22Rv1 (cell line): ENCODE measurements around the gene ABCB11.

Experiments used
- H3K27ac ChIP-seq: fragments of 450-650 bp; 2 replicates; pipeline ENCODE4 v1.5.1; 2017
- CTCF ChIP-seq: fragments of 450-650 bp; IDR thresholded peaks from 2 replicates; pipeline ENCODE4 v1.5.1; 2017; ENCODE audit warnings: mild to moderate bottlenecking
- ZFX ChIP-seq: fragments of 450-650 bp; IDR thresholded peaks from 2 replicates; pipeline ENCODE4 v1.6.1; 2017; ENCODE audit warnings: antibody characterized with exemption, borderline replicate concordance

Gene ABCB11

GRCh38 chr2:168951871-168952270 lies 79.3 kb downstream of the ABCB11 start:
- TF ChIP-seq ZFX = no peak
- TF ChIP-seq CTCF = no peak
- H3K27ac ChIP-seq = no peak overlapping the region

GRCh38 chr2:168949324-168949723 lies 81.8 kb downstream of the ABCB11 start:
- H3K27ac ChIP-seq = no peak overlapping the region

GRCh38 chr2:168948621-168949212 lies 82.4 kb downstream of the ABCB11 start:
- no peak for TF ChIP-seq ZFX
- TF ChIP-seq CTCF = peak; percentile 66
- H3K27ac ChIP-seq = no peak overlapping the region

More at GRCh38 chr2:168949324-168949723, 81.8 kb downstream of the ABCB11 start:
- TF ChIP-seq ZFX = no peak
- TF ChIP-seq CTCF = no peak

GRCh38 chr2:168945508-168945907 lies 85.6 kb downstream of the ABCB11 start:
- H3K27ac ChIP-seq = no peak overlapping the region
- no peak for TF ChIP-seq CTCF
- TF ChIP-seq ZFX = no peak

GRCh38 chr2:168944065-168944464 lies 87.1 kb downstream of the ABCB11 start:
- no peak for TF ChIP-seq ZFX
- TF ChIP-seq CTCF = no peak
- no peak overlapping the region for H3K27ac ChIP-seq

- TF ChIP-seq CTCF (no peak), ZFX (no peak)
- H3K27ac ChIP-seq = no peak overlapping the region
These were observed 89.8 kb downstream of the ABCB11 start for GRCh38 chr2:168941297-168941696.

- no peak overlapping the region for H3K27ac ChIP-seq
- no peak for TF ChIP-seq ZFX
- TF ChIP-seq CTCF = no peak
These were observed 91.2 kb downstream of the ABCB11 start for GRCh38 chr2:168939918-168940317.
